Measurements from ENCODE around the gene ZNF592. TPM values are rescaled to one million over a fixed set of nuclear protein-coding genes. Genes with fewer than 3 reads are reported as not detected.

Gene ZNF592
- total RNA-seq (9.0 TPM), polyA plus RNA-seq (ENCODE audit: insufficient read depth in 1 of 8, insufficient read length in 8 of 8, low replicate concordance in 1 of 8) (10 to 100 TPM; 17.4 to 23.1 (median 20.7) TPM)
- long read RNA-seq, donor 1: 0 reads
- long read RNA-seq, donor 2: 0 reads
- long read RNA-seq, donor 3, full-length matches to known transcripts: 2 of 2 reads
- long read RNA-seq, donor 3, partial matches to known transcripts: 0 of 2 reads
- long read RNA-seq, donor 3, other reads (novel, unspliced or antisense): 0 of 2 reads
- long read RNA-seq, donor 4, full-length matches to known transcripts: 1 of 1 reads
- long read RNA-seq, donor 4, partial matches to known transcripts: 0 of 1 reads
- long read RNA-seq, donor 4, other reads (novel, unspliced or antisense): 0 of 1 reads
- long read RNA-seq, donor 5, full-length matches to known transcripts: 2 of 7 reads
- long read RNA-seq, donor 5, partial matches to known transcripts: 5 of 7 reads
- long read RNA-seq, donor 5, other reads (novel, unspliced or antisense): 0 of 7 reads
- long read RNA-seq, donor 6, full-length matches to known transcripts: 2 of 22 reads
- long read RNA-seq, donor 6, partial matches to known transcripts: 20 of 22 reads
- long read RNA-seq, donor 6, other reads (novel, unspliced or antisense): 0 of 22 reads
- long read RNA-seq, donor 7, partial matches to known transcripts: 5 of 5 reads
- long read RNA-seq, donor 7, other reads (novel, unspliced or antisense): 0 of 5 reads
- long read RNA-seq, donor 8, full-length matches to known transcripts: 1 of 6 reads
- long read RNA-seq, donor 8, partial matches to known transcripts: 5 of 6 reads
- long read RNA-seq, donor 8, other reads (novel, unspliced or antisense): 0 of 6 reads
- long read RNA-seq, donor 9, partial matches to known transcripts: 6 of 6 reads
- long read RNA-seq, donor 9, other reads (novel, unspliced or antisense): 0 of 6 reads
- long read RNA-seq, donor 10, full-length matches to known transcripts: 1 of 15 reads
- long read RNA-seq, donor 10, partial matches to known transcripts: 14 of 15 reads
- long read RNA-seq, donor 10, other reads (novel, unspliced or antisense): 0 of 15 reads
- long read RNA-seq, donor 11, partial matches to known transcripts: 5 of 5 reads
- long read RNA-seq, donor 11, other reads (novel, unspliced or antisense): 0 of 5 reads

- peak; percentile 92 for DNase-seq
- Histone ChIP-seq H3K4me1 (ENCODE audit: control insufficient read depth, insufficient read depth, low read length) (peaks cover 36% of the 10 kb centered on the region), H3K9me3 (replicated peaks; ENCODE audit: control insufficient read depth, low read depth, low read length) (no peaks in the 10 kb centered on the region), H3K27me3 (ENCODE audit: control insufficient read depth, insufficient read depth, low read length) (no peaks in the 10 kb centered on the region), H3K36me3 (ENCODE audit: control insufficient read depth, insufficient read depth, low read length) (peaks cover 6% of the 10 kb centered on the region), H3K4me3 (ENCODE audit: low read length) (peak within 1 kb of the TSS; percentile 90), H3K27ac (ENCODE audit: low read length) (peak within 1 kb of the TSS; percentile 99)
- WGBS (ENCODE audit: insufficient coverage): under 1% methylated on average over 117 of the region's 127 CpGs
Measured at GRCh38 chr15:84748274-84749110, at the start of gene ZNF592. TSS of gene ZNF592 (plus strand) at chr15:84748592. CDS start at chr15:84782676, 34,084 bp downstream.

DNA sequence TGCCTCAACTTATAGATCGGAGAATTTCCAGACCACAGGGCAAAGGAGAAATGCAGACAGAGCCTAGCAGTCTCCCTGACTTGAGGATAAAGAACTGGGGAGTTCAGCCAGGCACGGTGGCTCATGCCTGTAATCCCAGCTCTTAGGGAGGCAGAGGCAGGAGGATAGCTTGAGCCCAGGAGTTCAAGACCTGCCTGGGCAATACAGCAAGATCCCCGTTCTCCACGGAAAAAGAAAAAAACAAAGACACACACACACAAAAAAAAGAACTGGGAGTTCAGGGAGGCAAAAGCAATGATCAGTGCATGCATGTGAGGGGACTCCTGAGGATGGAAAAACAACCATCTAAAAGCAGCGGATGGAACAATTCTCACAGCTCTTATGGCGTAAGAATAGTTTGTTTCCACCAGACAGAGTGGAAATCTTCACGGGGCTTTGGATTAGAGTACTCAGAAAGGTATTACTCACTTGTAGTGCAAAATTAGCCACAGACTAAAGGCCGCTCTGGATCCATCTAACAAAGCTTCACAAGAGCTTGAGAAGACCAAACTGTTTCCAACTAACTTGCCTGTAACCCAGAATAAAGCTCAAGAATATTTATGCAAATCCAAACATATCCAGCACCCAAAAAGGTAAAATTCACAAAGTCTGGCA lies 48.7 kb upstream of the ZNF592 start:
- H3K27ac ChIP-seq (ENCODE audit: low read length): no peak overlapping the region
- no peak overlapping the region for H3K4me3 ChIP-seq (ENCODE audit: low read length)
- WGBS (ENCODE audit: insufficient coverage): 76% methylated on average over 2 of the region's 8 CpGs
- H3K27me3 ChIP-seq (ENCODE audit: control insufficient read depth, insufficient read depth, low read length): no peaks in the 10 kb centered on the region
- no peaks in the 10 kb centered on the region for H3K9me3 ChIP-seq (replicated peaks; ENCODE audit: control insufficient read depth, low read depth, low read length)
- DNase-seq: no peak
- no peaks in the 10 kb centered on the region for H3K4me1 ChIP-seq (ENCODE audit: control insufficient read depth, insufficient read depth, low read length)
- no peaks in the 10 kb centered on the region for H3K36me3 ChIP-seq (ENCODE audit: control insufficient read depth, insufficient read depth, low read length)

DNA sequence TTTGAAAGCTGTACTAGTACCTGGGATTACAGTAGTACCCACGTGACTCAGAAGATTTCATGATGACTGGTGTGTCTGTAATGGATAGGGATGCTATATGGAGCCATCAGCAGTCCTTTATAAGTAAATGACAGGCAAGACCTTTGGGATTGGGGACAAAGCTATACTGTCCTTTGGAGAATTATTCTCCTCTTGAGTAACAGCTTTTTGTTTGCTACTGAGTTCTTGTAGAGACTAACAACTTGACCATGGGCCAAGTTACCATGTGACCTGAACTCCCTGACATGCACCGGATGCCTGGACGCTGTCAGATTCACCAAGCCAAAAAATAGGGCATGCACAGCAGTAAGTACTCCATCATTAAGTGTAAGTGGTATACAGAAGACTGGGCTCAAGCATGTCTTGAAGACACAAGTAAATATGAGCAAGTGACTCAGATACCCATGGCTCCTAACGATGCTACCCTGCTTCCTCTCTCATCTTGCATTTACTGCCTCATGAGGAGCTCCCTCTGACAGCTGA lies 45.4 kb upstream of the ZNF592 start:
- 60% methylated on average over 1 of the region's 4 CpGs for WGBS (ENCODE audit: insufficient coverage)
- Histone ChIP-seq H3K27ac (ENCODE audit: low read length) (no peak overlapping the region), H3K36me3 (ENCODE audit: control insufficient read depth, insufficient read depth, low read length) (no peaks in the 10 kb centered on the region), H3K27me3 (ENCODE audit: control insufficient read depth, insufficient read depth, low read length) (no peaks in the 10 kb centered on the region), H3K4me3 (ENCODE audit: low read length) (no peak overlapping the region), H3K4me1 (ENCODE audit: control insufficient read depth, insufficient read depth, low read length) (no peaks in the 10 kb centered on the region), H3K9me3 (replicated peaks; ENCODE audit: control insufficient read depth, low read depth, low read length) (no peaks in the 10 kb centered on the region)
- peak; percentile 57 for DNase-seq

- Histone ChIP-seq H3K4me3 (ENCODE audit: low read length) (no peak overlapping the region), H3K27ac (ENCODE audit: low read length) (no peak overlapping the region), H3K4me1 (ENCODE audit: control insufficient read depth, insufficient read depth, low read length) (no peaks in the 10 kb centered on the region), H3K27me3 (ENCODE audit: control insufficient read depth, insufficient read depth, low read length) (no peaks in the 10 kb centered on the region), H3K36me3 (ENCODE audit: control insufficient read depth, insufficient read depth, low read length) (no peaks in the 10 kb centered on the region), H3K9me3 (replicated peaks; ENCODE audit: control insufficient read depth, low read depth, low read length) (no peaks in the 10 kb centered on the region)
- DNase-seq: no peak
- WGBS (ENCODE audit: insufficient coverage): 95% methylated on average over 3 of the region's 5 CpGs
Measured at GRCh38 chr15:84703808-84704207, 44.6 kb upstream of the ZNF592 start.

DNA sequence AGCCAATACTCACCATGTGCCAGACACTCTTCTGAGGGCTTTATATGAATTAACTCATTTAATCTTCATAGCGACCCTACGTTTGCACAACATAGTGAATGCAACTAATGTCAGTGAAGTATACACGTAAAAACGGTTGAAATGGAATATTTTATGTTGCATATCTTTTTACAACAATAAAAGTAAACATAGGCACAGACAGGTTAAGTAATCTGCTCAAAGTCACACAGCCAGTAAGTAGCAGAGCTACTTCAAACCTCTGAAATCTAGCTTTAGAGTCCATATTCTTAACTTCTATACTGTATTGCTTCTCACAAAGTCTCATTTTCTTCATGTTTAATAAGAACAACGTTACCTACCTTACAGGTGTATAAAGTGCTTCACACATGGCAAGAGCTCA lies 34.0 kb upstream of the ZNF592 start:
- H3K36me3 ChIP-seq (ENCODE audit: control insufficient read depth, insufficient read depth, low read length): peaks cover 12% of the 10 kb centered on the region
- H3K4me1 ChIP-seq (ENCODE audit: control insufficient read depth, insufficient read depth, low read length): peaks cover 3% of the 10 kb centered on the region
- WGBS (ENCODE audit: insufficient coverage): 80% methylated on average over 1 of the region's 5 CpGs
- no peaks in the 10 kb centered on the region for H3K9me3 ChIP-seq (replicated peaks; ENCODE audit: control insufficient read depth, low read depth, low read length)
- no peak overlapping the region for H3K27ac ChIP-seq (ENCODE audit: low read length)
- H3K27me3 ChIP-seq (ENCODE audit: control insufficient read depth, insufficient read depth, low read length): no peaks in the 10 kb centered on the region
- H3K4me3 ChIP-seq (ENCODE audit: low read length): no peak overlapping the region
- no peak for DNase-seq

DNA sequence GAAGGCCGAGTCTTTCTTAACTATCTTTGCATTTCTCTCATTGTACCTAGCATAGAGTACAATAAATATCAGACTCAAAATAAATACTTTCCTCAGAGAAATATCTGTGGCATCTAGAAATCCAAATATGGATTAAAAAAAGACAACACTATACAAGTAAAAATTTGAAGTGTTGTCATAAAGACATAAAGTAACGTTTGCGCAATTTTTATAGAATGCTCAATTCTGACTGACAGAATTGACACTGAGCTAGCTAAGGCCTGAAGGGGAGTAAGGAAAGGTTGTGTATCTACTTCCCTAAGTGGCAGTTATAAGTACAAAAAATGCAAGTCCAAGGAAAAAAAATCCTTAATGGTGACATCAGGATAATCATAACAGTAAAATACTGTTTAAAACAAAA lies 33.6 kb upstream of the ZNF592 start:
- peak overlapping the region; percentile 96 for H3K4me3 ChIP-seq (ENCODE audit: low read length)
- no CpG with 5 or more reads among the region's 3 CpGs for WGBS (ENCODE audit: insufficient coverage)
- H3K27me3 ChIP-seq (ENCODE audit: control insufficient read depth, insufficient read depth, low read length): no peaks in the 10 kb centered on the region
- H3K36me3 ChIP-seq (ENCODE audit: control insufficient read depth, insufficient read depth, low read length): peaks cover 10% of the 10 kb centered on the region
- peaks cover 3% of the 10 kb centered on the region for H3K4me1 ChIP-seq (ENCODE audit: control insufficient read depth, insufficient read depth, low read length)
- DNase-seq: no peak
- H3K27ac ChIP-seq (ENCODE audit: low read length): peak overlapping the region; percentile 97
- H3K9me3 ChIP-seq (replicated peaks; ENCODE audit: control insufficient read depth, low read depth, low read length): no peaks in the 10 kb centered on the region

DNA sequence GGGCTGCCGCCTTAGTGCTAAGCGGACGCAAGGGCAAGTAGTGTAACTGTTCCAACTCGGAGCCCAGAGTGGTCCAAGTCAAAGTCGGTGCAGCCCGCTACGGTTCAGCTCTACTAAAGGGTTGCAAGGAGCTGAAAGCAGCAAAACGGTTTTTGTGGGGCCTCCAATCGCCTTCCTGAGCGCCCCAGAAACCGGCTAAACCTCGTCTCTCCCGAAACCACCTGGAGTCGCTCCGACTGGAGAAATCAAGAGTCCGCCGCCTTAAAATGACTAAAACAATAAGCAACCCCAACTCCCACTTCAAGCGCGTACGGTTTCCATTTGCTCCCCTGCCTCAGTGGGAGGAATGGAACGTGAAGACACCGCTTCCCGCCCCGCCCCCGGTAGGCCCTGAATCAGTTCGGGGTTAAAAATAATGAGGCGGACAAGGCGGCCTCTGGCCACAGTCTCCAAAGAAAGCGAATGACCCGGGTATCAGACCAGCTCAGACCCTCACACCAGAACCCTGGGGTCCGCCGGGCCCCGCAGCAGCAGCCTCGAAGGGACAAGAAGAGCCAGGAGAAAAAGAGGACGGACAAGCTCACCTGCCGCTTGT lies 32.9 kb upstream of the ZNF592 start:
- Histone ChIP-seq H3K4me3 (ENCODE audit: low read length) (peak overlapping the region; percentile 96), H3K9me3 (replicated peaks; ENCODE audit: control insufficient read depth, low read depth, low read length) (no peaks in the 10 kb centered on the region), H3K27me3 (ENCODE audit: control insufficient read depth, insufficient read depth, low read length) (no peaks in the 10 kb centered on the region), H3K36me3 (ENCODE audit: control insufficient read depth, insufficient read depth, low read length) (peaks cover 8% of the 10 kb centered on the region), H3K27ac (ENCODE audit: low read length) (peak overlapping the region; percentile 97), H3K4me1 (ENCODE audit: control insufficient read depth, insufficient read depth, low read length) (peaks cover 3% of the 10 kb centered on the region)
- under 1% methylated on average over 34 of the region's 36 CpGs for WGBS (ENCODE audit: insufficient coverage)
- DNase-seq: peak; percentile 49

GRCh38 chr15:84716036-84716732 lies 32.2 kb upstream of the ZNF592 start, which contains the start of gene SEC11A:
TSS of gene SEC11A (minus strand) at chr15:84716139. CDS start at chr15:84716075, 64 bp downstream.
- no peaks in the 10 kb centered on the region for H3K27me3 ChIP-seq (ENCODE audit: control insufficient read depth, insufficient read depth, low read length)
- H3K4me1 ChIP-seq (ENCODE audit: control insufficient read depth, insufficient read depth, low read length): peaks cover 6% of the 10 kb centered on the region
- H3K4me3 ChIP-seq (ENCODE audit: low read length): peak within 1 kb of the TSS; percentile 96
- peaks cover 1% of the 10 kb centered on the region for H3K36me3 ChIP-seq (ENCODE audit: control insufficient read depth, insufficient read depth, low read length)
- no peaks in the 10 kb centered on the region for H3K9me3 ChIP-seq (replicated peaks; ENCODE audit: control insufficient read depth, low read depth, low read length)
- peak; percentile 96 for DNase-seq
- 0% methylated on average over 52 of the region's 57 CpGs for WGBS (ENCODE audit: insufficient coverage)
- peak within 1 kb of the TSS; percentile 97 for H3K27ac ChIP-seq (ENCODE audit: low read length)

All from muscle of leg (tissue), 16 donors.